HTERT RPE-1 (cell line): ENCODE results near the gene GTF2IRD1.
"Not testable (repeated sequence)": the region's sequence is repeated elsewhere in the genome, so short reads cannot be mapped to it uniquely, and the experiment has no call there.

Experiments used
- in situ Hi-C: fragments of 300-500 bp; cut with MboI; formaldehyde crosslinking; loops from 4 replicates; pipeline ENCODE4 v1.14.3; 2020; ENCODE audit warnings: low sequenced_read_pairs

The GTF2IRD1 gene

GRCh38 chr7:74511345-74511744 is 57.6 kb downstream of the GTF2IRD1 start:
- in situ Hi-C loops = no loop called here

- in situ Hi-C loops = no loop called here
Observed at GRCh38 chr7:74512762-74513161, 59.1 kb downstream of the GTF2IRD1 start.

- in situ Hi-C loops = no loop called here
Observed at GRCh38 chr7:74514131-74514591, 60.5 kb downstream of the GTF2IRD1 start.

- in situ Hi-C loops = no loop called here
Observed at GRCh38 chr7:74515276-74515675, 61.6 kb downstream of the GTF2IRD1 start.

- in situ Hi-C loops = no loop called here
Observed at GRCh38 chr7:74516214-74516613, 62.5 kb downstream of the GTF2IRD1 start.

- in situ Hi-C loops = no loop called here
Observed at GRCh38 chr7:74518041-74518440, 64.3 kb downstream of the GTF2IRD1 start.

GRCh38 chr7:74518654-74519053 is 64.9 kb downstream of the GTF2IRD1 start:
- in situ Hi-C loops = no loop called here

GRCh38 chr7:74519395-74519794 is 65.7 kb downstream of the GTF2IRD1 start:
- in situ Hi-C loops = no loop called here

GRCh38 chr7:74521855-74522254 is 68.1 kb downstream of the GTF2IRD1 start:
- in situ Hi-C loops = no loop called here

GRCh38 chr7:74522281-74522905 is 68.7 kb downstream of the GTF2IRD1 start:
- in situ Hi-C loops = no loop called here

GRCh38 chr7:74523015-74523414 is 69.3 kb downstream of the GTF2IRD1 start:
- in situ Hi-C loops = no loop called here

- in situ Hi-C loops = no loop called here
Observed at GRCh38 chr7:74525140-74525539, 71.4 kb downstream of the GTF2IRD1 start.

GRCh38 chr7:74525881-74526280 is 72.2 kb downstream of the GTF2IRD1 start:
- in situ Hi-C loops = no loop called here

GRCh38 chr7:74526780-74527179 is 73.1 kb downstream of the GTF2IRD1 start:
- in situ Hi-C loops = no loop called here

GRCh38 chr7:74527842-74528241 is 74.1 kb downstream of the GTF2IRD1 start:
- in situ Hi-C loops = no loop called here

GRCh38 chr7:74528773-74529172 is 75.1 kb downstream of the GTF2IRD1 start:
- in situ Hi-C loops = not testable (repeated sequence)

- in situ Hi-C loops = no loop called here
Observed at GRCh38 chr7:74535951-74536356, 82.2 kb downstream of the GTF2IRD1 start.

GRCh38 chr7:74541937-74542336 is 88.2 kb downstream of the GTF2IRD1 start:
- in situ Hi-C loops = not testable (repeated sequence)

GRCh38 chr7:74542558-74543117 is 88.9 kb downstream of the GTF2IRD1 start:
- in situ Hi-C loops = no loop called here

GRCh38 chr7:74544706-74545469 is 91.2 kb downstream of the GTF2IRD1 start:
- in situ Hi-C loops = no loop called here

- in situ Hi-C loops = no loop called here
Observed at GRCh38 chr7:74545921-74546320, 92.2 kb downstream of the GTF2IRD1 start.

- in situ Hi-C loops = not testable (repeated sequence)
Observed at GRCh38 chr7:74553596-74554012, 99.9 kb downstream of the GTF2IRD1 start.
